Breast epithelium (tissue), 4 donors: Measurements from ENCODE around the gene POGLUT3. TPM values are rescaled to one million over a fixed set of nuclear protein-coding genes. Genes with fewer than 3 reads are reported as not detected.
A peak's percentile ranks its signal among the peaks of the same experiment; 100 is the strongest.

Source experiments
- DNase-seq, 2 donors: peaks; one replicate each; pipeline ENCODE4 v3.0.0-alpha.2; 2019; ENCODE audit warnings: low spot score in 2 of 2
- H3K27ac ChIP-seq, 2 donors: fragments of 200-600 bp; sonication (generic) in 1 of 2; one replicate each; pipeline ENCODE4 v1.5.1; 2016 to 2019; ENCODE audit warnings: mild to moderate bottlenecking in 1 of 2
- H3K27me3 ChIP-seq, 2 donors: fragments of 200-600 bp; sonication (generic) in 1 of 2; one replicate each; pipeline versions ENCODE4 v1.5.1 to v1.6.0; 2017 to 2019; ENCODE audit warnings: control low read depth in 1 of 2, mild to moderate bottlenecking in 1 of 2
- H3K36me3 ChIP-seq: fragments of 200-600 bp; one replicate; pipeline ENCODE4 v1.5.1; 2019
- H3K4me1 ChIP-seq, 2 donors: fragments of 200-600 bp; sonication (generic); one replicate each; pipeline ENCODE4 v1.5.1; 2016 to 2019; ENCODE audit warnings: control low read depth in 1 of 2
- H3K4me3 ChIP-seq, 3 donors: fragments of 200-600 bp; sonication (generic); 1 replicate in 2 of 3; 2 replicates in 1 of 3; pipeline ENCODE4 v1.5.1; 2016 to 2019; ENCODE audit warnings: mild to moderate bottlenecking in 3 of 3, moderate library complexity in 2 of 3
- H3K9me3 ChIP-seq, 2 donors: fragments of 200-600 bp; sonication (generic) in 1 of 2; one replicate each; pipeline ENCODE4 v1.5.1; 2016 to 2019; ENCODE audit warnings: control low read depth in 1 of 2
- CTCF ChIP-seq, 3 donors: fragments of 450-650 bp; IDR thresholded peaks; one replicate each; pipeline ENCODE4 v1.5.1; 2016 to 2017; ENCODE audit warnings: antibody characterized with exemption in 3 of 3, mild to moderate bottlenecking in 3 of 3, moderate library complexity in 3 of 3
- POLR2A ChIP-seq: fragments of 450-650 bp; IDR thresholded peaks from one replicate; pipeline ENCODE4 v1.6.1; 2016; ENCODE audit warnings: antibody characterized with exemption, mild to moderate bottlenecking, moderate library complexity
- POLR2AphosphoS5 ChIP-seq, 3 donors: sonication (generic); formaldehyde crosslinking; IDR thresholded peaks; one replicate each; pipeline ENCODE4 v1.6.1; 2017; ENCODE audit warnings: antibody characterized with exemption in 3 of 3
- intact Hi-C: fragments of 100-400 bp; cut with DNase I; formaldehyde crosslinking; loops from one replicate; pipeline ENCODE4 v1.15.1; 2023; ENCODE audit warnings: low total_unique reads
- total RNA-seq, 3 donors: library from RNA; depleted of rRNA; stranded (reverse); fragments of >200 nt; gene quantifications; one replicate each; pipeline ENCODE4 v1.1.0, GENCODE V29; 2016

Gene POGLUT3
- total RNA-seq, 3 donors from 2014 or later = 11.4 to 26.1 (median 20.3) TPM

GRCh38 chr11:108486331-108486730 lies 11.9 kb downstream of the POGLUT3 start:
- Histone ChIP-seq H3K27me3 (no peaks in the 10 kb centered on the region), H3K4me3 (no peak overlapping the region), H3K27ac (no peak overlapping the region), H3K9me3 (no peaks in the 10 kb centered on the region), H3K4me1 (no peaks in the 10 kb centered on the region), H3K36me3 (no peaks in the 10 kb centered on the region)
- intact Hi-C loops = no loop called here
- no peak for DNase-seq
- TF ChIP-seq POLR2A = no peak

GRCh38 chr11:108483163-108483562 lies 15.0 kb downstream of the POGLUT3 start:
- Histone ChIP-seq H3K9me3 (no peaks in the 10 kb centered on the region), H3K27me3 (no peaks in the 10 kb centered on the region), H3K4me3 (no peak overlapping the region), H3K4me1 (no peaks in the 10 kb centered on the region), H3K36me3 (no peaks in the 10 kb centered on the region), H3K27ac (no peak overlapping the region)
- intact Hi-C loops = no loop called here
- DNase-seq = no peak
- no peak for TF ChIP-seq CTCF (IDR thresholded peaks at IDR 0.05)

GRCh38 chr11:108474664-108475463 lies 23.3 kb downstream of the POGLUT3 start:
- H3K9me3 ChIP-seq = no peaks in the 10 kb centered on the region
- no peak overlapping the region for H3K27ac ChIP-seq
- DNase-seq = no peak
- no peaks in the 10 kb centered on the region for H3K4me1 ChIP-seq
- TF ChIP-seq POLR2AphosphoS5 (IDR thresholded peaks at IDR 0.05) (no peak), POLR2A (no peak), CTCF (IDR thresholded peaks at IDR 0.05) (no peak)
- no peaks in the 10 kb centered on the region for H3K36me3 ChIP-seq
- intact Hi-C loops = no loop called here
- H3K27me3 ChIP-seq = no peaks in the 10 kb centered on the region
- H3K4me3 ChIP-seq = no peak overlapping the region

GRCh38 chr11:108472681-108473080 lies 25.5 kb downstream of the POGLUT3 start:
- H3K9me3 ChIP-seq = no peaks in the 10 kb centered on the region
- DNase-seq = no peak
- no peaks in the 10 kb centered on the region for H3K4me1 ChIP-seq
- no peak overlapping the region for H3K4me3 ChIP-seq
- intact Hi-C loops = no loop called here
- no peak for TF ChIP-seq POLR2AphosphoS5 (IDR thresholded peaks at IDR 0.05)
- no peak for TF ChIP-seq POLR2A
- TF ChIP-seq CTCF (IDR thresholded peaks at IDR 0.05) = no peak
- H3K27ac ChIP-seq = no peak overlapping the region
- no peaks in the 10 kb centered on the region for H3K36me3 ChIP-seq
- no peaks in the 10 kb centered on the region for H3K27me3 ChIP-seq

GRCh38 chr11:108468478-108468864 lies 29.7 kb downstream of the POGLUT3 start:
- Histone ChIP-seq H3K9me3 (no peaks in the 10 kb centered on the region), H3K27ac (no peak overlapping the region), H3K36me3 (no peaks in the 10 kb centered on the region), H3K4me3 (no peak overlapping the region), H3K4me1 (no peaks in the 10 kb centered on the region), H3K27me3 (no peaks in the 10 kb centered on the region)
- intact Hi-C loops = no loop called here
- TF ChIP-seq POLR2AphosphoS5 (IDR thresholded peaks at IDR 0.05) = no peak
- no peak for DNase-seq

- Histone ChIP-seq H3K4me3 (peak within 1 kb of the TSS; percentile 66 to 88 (median 72)), H3K36me3 (no peaks in the 10 kb centered on the region), H3K27ac (peak within 1 kb of the TSS; percentile 100), H3K27me3 (no peaks in the 10 kb centered on the region), H3K4me1 (no peaks in the 10 kb centered on the region), H3K9me3 (no peaks in the 10 kb centered on the region)
- TF ChIP-seq CTCF (IDR thresholded peaks at IDR 0.05) (peak in 2 of 3 donors; percentile 13 to 22), POLR2AphosphoS5 (IDR thresholded peaks at IDR 0.05) (peak; percentile 86 to 99 (median 99)), POLR2A (peak; percentile 97)
- DNase-seq = peak; percentile 95 to 97
- intact Hi-C loops = no loop called here
Observed at GRCh38 chr11:108467091-108467823, 30.9 kb downstream of the POGLUT3 start, which contains the start of gene C11orf65. C11orf65 (minus strand) TSS chr11:108467529; CDS start chr11:108461559, 5,970 bp downstream.
